LNCAP (cell line): ENCODE results near the gene RETREG1.

Experiments used
- CTCF ChIP-seq: fragments of 450-650 bp; IDR thresholded peaks from 2 replicates; pipeline ENCODE4 v1.5.1; 2017; ENCODE audit warnings: mild to moderate bottlenecking

The RETREG1 gene

DNA sequence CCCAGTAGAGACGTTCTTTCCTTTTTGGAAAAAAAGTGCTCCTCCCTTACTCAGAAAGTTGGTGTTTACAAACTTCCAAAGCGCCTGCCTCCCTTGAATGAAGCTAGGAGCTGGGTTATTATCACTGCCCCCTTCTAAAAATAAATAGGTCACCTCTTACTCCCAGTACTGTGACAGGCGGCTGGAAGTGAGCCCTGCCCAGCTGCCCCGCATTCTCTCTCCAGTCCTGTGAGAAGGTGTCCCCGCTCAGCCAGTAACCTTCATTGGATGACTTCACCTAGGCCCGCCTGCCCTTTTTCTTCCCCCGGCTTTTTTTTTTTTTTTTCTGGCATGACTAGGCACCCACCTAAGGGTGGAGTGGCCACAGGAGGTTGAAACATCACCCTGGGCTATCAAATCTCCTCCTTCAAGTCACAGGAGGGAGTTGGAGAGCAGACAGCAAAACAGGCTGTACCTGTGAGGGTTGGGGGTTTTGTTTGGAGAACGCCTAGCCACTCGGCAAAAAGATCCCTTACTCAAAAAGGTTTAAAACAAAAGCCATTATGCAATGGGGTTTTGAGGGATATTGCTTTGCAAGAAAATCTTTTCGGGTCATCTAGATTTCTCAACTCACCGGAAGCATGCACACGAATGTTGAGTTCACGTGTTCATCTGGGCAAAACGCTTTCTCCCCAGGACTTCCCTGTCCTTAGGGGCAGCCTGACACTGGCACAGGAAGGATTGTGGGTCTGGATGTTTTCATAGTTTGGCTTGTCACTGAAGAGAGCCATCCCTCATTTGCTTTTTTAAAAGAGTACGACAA is 107.9 kb downstream of the RETREG1 start:
- no peak for TF ChIP-seq CTCF

DNA sequence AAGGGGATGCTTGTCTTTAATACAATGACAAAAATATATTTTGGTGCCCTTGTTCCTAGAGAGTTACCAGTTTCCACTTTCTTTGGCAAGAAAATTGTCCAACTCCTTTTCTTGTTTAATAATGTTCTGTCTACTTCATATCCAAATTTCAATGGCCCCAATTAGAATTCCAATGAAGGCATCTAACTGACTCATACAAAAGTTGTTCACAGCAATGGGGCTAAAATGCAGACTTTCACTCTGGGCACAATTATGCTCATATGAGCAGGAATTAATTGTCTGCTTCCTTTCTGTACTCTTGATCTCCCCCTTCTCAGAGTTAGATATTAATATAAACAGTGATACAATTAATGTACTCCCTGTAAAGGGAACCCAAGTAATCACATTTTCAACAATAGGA is 109.1 kb downstream of the RETREG1 start:
- no peak for TF ChIP-seq CTCF

DNA sequence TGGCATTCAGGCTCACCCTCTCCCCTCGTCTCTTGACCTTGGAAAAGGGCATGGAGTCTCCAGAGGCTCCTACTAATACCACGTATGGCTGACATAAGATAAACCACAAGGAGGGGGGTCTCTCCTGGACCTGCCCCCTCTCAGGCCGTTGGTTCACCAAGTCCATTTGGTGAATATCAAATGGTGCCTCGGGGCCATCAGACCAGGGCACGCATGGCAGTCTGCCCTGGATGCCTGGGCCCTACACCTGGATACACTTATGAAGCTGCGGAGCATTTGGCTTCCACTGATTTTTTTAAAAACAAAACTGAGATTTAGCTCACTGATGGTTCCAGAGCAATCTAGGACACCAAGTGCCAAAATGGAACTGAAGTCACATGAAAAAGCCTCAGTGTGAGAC is 110.9 kb downstream of the RETREG1 start:
- TF ChIP-seq CTCF = no peak

GRCh38 chr5:16505140-16505891 is 111.5 kb downstream of the RETREG1 start:
- no peak for TF ChIP-seq CTCF

- no peak for TF ChIP-seq CTCF
Measured at GRCh38 chr5:16504571-16504970, 112.2 kb downstream of the RETREG1 start.

DNA sequence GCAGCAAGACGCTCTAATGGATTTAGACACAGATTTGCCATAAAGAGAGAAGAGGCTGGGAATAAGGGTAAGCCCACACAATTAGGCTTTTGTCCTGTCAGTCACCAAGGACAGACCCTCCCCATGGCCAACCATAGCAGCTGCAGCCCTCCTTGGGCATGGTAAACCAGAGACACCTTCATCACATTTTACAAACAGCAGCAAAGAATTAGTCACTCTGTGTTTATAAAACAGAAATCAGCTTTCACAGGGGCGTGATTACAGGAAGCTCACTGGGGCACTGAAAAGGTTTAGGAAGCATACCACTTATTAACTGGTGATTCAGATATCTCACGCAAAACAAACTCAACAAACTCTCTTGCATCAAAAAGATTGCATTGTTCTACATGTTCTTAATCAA is 113.9 kb downstream of the RETREG1 start:
- TF ChIP-seq CTCF = no peak

- no peak for TF ChIP-seq CTCF
Measured at GRCh38 chr5:16500024-16500423, 116.8 kb downstream of the RETREG1 start.
